Measurements from ENCODE around the gene IGLL1. TPM values are rescaled to one million over a fixed set of nuclear protein-coding genes. Genes with fewer than 3 reads are reported as not detected.

The IGLL1 gene
- total and polyA plus RNA-seq, 2 donors (not counting 1 experiment from before 2014, with no cell fraction given), result not detected

- DNase-seq, result no peak
- CTCF ChIA-PET, result no interaction called here
- POLR2A ChIA-PET, result no interaction called here
- Histone ChIP-seq H3K27me3 (replicated peaks in 1 of 4; ENCODE audit: control extremely low read depth in 1 of 4, control insufficient read depth in 3 of 4, insufficient read depth in 4 of 4, low read length in 3 of 4) (peaks cover 0 to 30% (median 13%) of the 10 kb centered on the region in 4 experiments), H3K27ac (ENCODE audit: low read length in 2 of 2) (no peak overlapping the region), H3K36me3 (replicated peaks in 1 of 2; ENCODE audit: control extremely low read depth in 1 of 2, control insufficient read depth in 1 of 2, extremely low read depth in 1 of 2, insufficient read depth in 2 of 2, low read length in 1 of 2) (no peaks in the 10 kb centered on the region), H4K20me1 (ENCODE audit: control insufficient read depth, insufficient read depth, low read length, poor library complexity, severe bottlenecking) (no peaks in the 10 kb centered on the region), H3K9ac (ENCODE audit: low read length) (no peak overlapping the region), H3K4me3 (ENCODE audit: control extremely low read depth in 1 of 5, extremely low read depth in 1 of 5, insufficient read depth in 1 of 5, low read depth in 2 of 5, low read length in 4 of 5) (no peak overlapping the region), H2AFZ (ENCODE audit: insufficient read depth, low read depth, low read length, poor library complexity, severe bottlenecking) (no peak overlapping the region), H3K79me2 (ENCODE audit: control insufficient read depth, insufficient read depth, low read length) (no peaks in the 10 kb centered on the region), H3K9me3 (ENCODE audit: control extremely low read depth in 1 of 3, control insufficient read depth in 2 of 3, insufficient read depth in 1 of 3, low read length in 2 of 3) (peaks cover 0 to 11% (median 0%) of the 10 kb centered on the region in 3 donors), H3K4me2 (replicated peaks; ENCODE audit: low read depth, low read length, poor library complexity, severe bottlenecking) (no peak overlapping the region), H3K4me1 (ENCODE audit: control insufficient read depth in 2 of 2, insufficient read depth in 2 of 2, low read length in 2 of 2) (peaks cover 8 to 10% of the 10 kb centered on the region in 2 donors)
- Mint-ChIP-seq H3K4me1 (peaks cover 7% of the 10 kb centered on the region), H3K9me3 (ENCODE audit: insufficient read depth) (no peaks in the 10 kb centered on the region), H3K27ac (no peak overlapping the region), H3K4me3 (no peak overlapping the region), H3K27me3 (peaks cover 24% of the 10 kb centered on the region)
- intact Hi-C loops (cut with micrococcal nuclease), result no loop called here
- 88% methylated on average over 8 of the region's 8 CpGs for WGBS (ENCODE audit: insufficient coverage)
- no peak for ATAC-seq (ENCODE audit: low read depth)
- TF ChIP-seq EZH2 (IDR thresholded peaks at IDR 0.05; ENCODE audit: borderline replicate concordance, insufficient read depth, low read depth, low read length, poor library complexity, severe bottlenecking) (no peak), CTCF (IDR thresholded peaks at IDR 0.05) (no peak)
Measured at GRCh38 chr22:23569291-23569690, 10.8 kb downstream of the IGLL1 start.

GRCh38 chr22:23566705-23567475, 13.2 kb downstream of the IGLL1 start:
- H3K9ac ChIP-seq (ENCODE audit: low read length), result peak overlapping the region; percentile 66
- ATAC-seq (ENCODE audit: low read depth), result no peak
- intact Hi-C loops (cut with micrococcal nuclease), result no loop called here
- H3K27ac ChIP-seq (ENCODE audit: low read length in 2 of 2), result no peak overlapping the region
- no peaks in the 10 kb centered on the region for H3K9me3 Mint-ChIP-seq (ENCODE audit: insufficient read depth)
- no peak for DNase-seq
- ChIA-PET POLR2A (interaction anchor here (0.7 kb wide), 1 partner anchor 16 kb away, joined by 3 read pairs; no protein-coding TSS in a partner anchor), CTCF (interaction anchor here (0.5 kb wide), 1 partner anchor 663 kb away, joined by 4 read pairs; no protein-coding TSS in a partner anchor)
- WGBS (ENCODE audit: insufficient coverage), result 83% methylated on average over 25 of the region's 37 CpGs
- H3K4me1 Mint-ChIP-seq, result peaks cover 7% of the 10 kb centered on the region
- H3K36me3 ChIP-seq (replicated peaks in 1 of 2; ENCODE audit: control extremely low read depth in 1 of 2, control insufficient read depth in 1 of 2, extremely low read depth in 1 of 2, insufficient read depth in 2 of 2, low read length in 1 of 2), result no peaks in the 10 kb centered on the region
- no peaks in the 10 kb centered on the region for H4K20me1 ChIP-seq (ENCODE audit: control insufficient read depth, insufficient read depth, low read length, poor library complexity, severe bottlenecking)
- H3K27me3 Mint-ChIP-seq, result peaks cover 34% of the 10 kb centered on the region
- H3K4me2 ChIP-seq (replicated peaks; ENCODE audit: low read depth, low read length, poor library complexity, severe bottlenecking), result peak overlapping the region; percentile 87
- peaks cover 8 to 10% of the 10 kb centered on the region in 2 donors for H3K4me1 ChIP-seq (ENCODE audit: control insufficient read depth in 2 of 2, insufficient read depth in 2 of 2, low read length in 2 of 2)
- H3K27me3 ChIP-seq (replicated peaks in 1 of 4; ENCODE audit: control extremely low read depth in 1 of 4, control insufficient read depth in 3 of 4, insufficient read depth in 4 of 4, low read length in 3 of 4), result peaks cover 0 to 36% (median 13%) of the 10 kb centered on the region in 4 experiments
- TF ChIP-seq EZH2 (IDR thresholded peaks at IDR 0.05; ENCODE audit: borderline replicate concordance, insufficient read depth, low read depth, low read length, poor library complexity, severe bottlenecking) (no peak), CTCF (IDR thresholded peaks at IDR 0.05) (no peak)
- peak overlapping the region in 4 of 5 experiments; percentile 40 to 65 (median 56) for H3K4me3 ChIP-seq (ENCODE audit: control extremely low read depth in 1 of 5, extremely low read depth in 1 of 5, insufficient read depth in 1 of 5, low read depth in 2 of 5, low read length in 4 of 5)
- H3K4me3 Mint-ChIP-seq, result peak overlapping the region; percentile 70
- no peak overlapping the region for H3K27ac Mint-ChIP-seq
- H2AFZ ChIP-seq (ENCODE audit: insufficient read depth, low read depth, low read length, poor library complexity, severe bottlenecking), result peak overlapping the region; percentile 71
- no peaks in the 10 kb centered on the region for H3K79me2 ChIP-seq (ENCODE audit: control insufficient read depth, insufficient read depth, low read length)
- H3K9me3 ChIP-seq (ENCODE audit: control extremely low read depth in 1 of 3, control insufficient read depth in 2 of 3, insufficient read depth in 1 of 3, low read length in 2 of 3), result peaks cover 0 to 11% (median 0%) of the 10 kb centered on the region in 3 donors

Measured in B cell (primary cell).